Endometrium (tissue), 2 donors: ENCODE results near the gene CFHR1.
"Not testable (repeated sequence)": the region's sequence is repeated elsewhere in the genome, so short reads cannot be mapped to it uniquely, and the experiment has no call there.

Experiments used
- FAIRE-seq: peaks from 2 replicates; lab custom pipeline; 2012; peaks lifted over from hg19 to GRCh38; lab: Jason Lieb, UNC
- donor health status: control.
- donor health status: control.

The CFHR1 gene

GRCh38 chr1:196819531-196819930 is at the start of gene CFHR1:
CFHR1 (plus strand) TSS chr1:196819731; CDS start chr1:196819845, 114 bp downstream.
- not testable (repeated sequence) for FAIRE-seq

- not testable (repeated sequence) for FAIRE-seq
Observed at GRCh38 chr1:196769823-196770222, 49.7 kb upstream of the CFHR1 start.

- FAIRE-seq = no peak
Observed at GRCh38 chr1:196773713-196774112, 45.8 kb upstream of the CFHR1 start.

- no peak for FAIRE-seq
Observed at GRCh38 chr1:196774175-196774574, 45.4 kb upstream of the CFHR1 start.

- FAIRE-seq = no peak
Observed at GRCh38 chr1:196774603-196775002, 44.9 kb upstream of the CFHR1 start, which contains the start of gene CFHR3. CFHR3 (plus strand) TSS chr1:196774840; CDS start chr1:196774887, 47 bp downstream.

GRCh38 chr1:196777603-196778002 is 41.9 kb upstream of the CFHR1 start:
- FAIRE-seq = no peak

GRCh38 chr1:196779093-196779492 is 40.4 kb upstream of the CFHR1 start:
- FAIRE-seq = no peak

- not testable (repeated sequence) for FAIRE-seq
Observed at GRCh38 chr1:196791252-196791651, 28.3 kb upstream of the CFHR1 start.

- FAIRE-seq = not testable (repeated sequence)
Observed at GRCh38 chr1:196794103-196794502, 25.4 kb upstream of the CFHR1 start.

GRCh38 chr1:196797891-196798290 is 21.6 kb upstream of the CFHR1 start:
- no peak for FAIRE-seq

- not testable (repeated sequence) for FAIRE-seq
Observed at GRCh38 chr1:196801920-196802319, 17.6 kb upstream of the CFHR1 start.

- FAIRE-seq = no peak
Observed at GRCh38 chr1:196808529-196809235, 10.8 kb upstream of the CFHR1 start.

GRCh38 chr1:196817442-196817841 is 2.1 kb upstream of the CFHR1 start:
- FAIRE-seq = not testable (repeated sequence)

- peak; percentile 78 for FAIRE-seq
Observed at GRCh38 chr1:196827860-196828259, 8.3 kb downstream of the CFHR1 start.

GRCh38 chr1:196849613-196850492 is 30.3 kb downstream of the CFHR1 start:
- not testable (repeated sequence) for FAIRE-seq

GRCh38 chr1:196856053-196856452 is 36.5 kb downstream of the CFHR1 start:
- FAIRE-seq = no peak

GRCh38 chr1:196857188-196857587 is 37.7 kb downstream of the CFHR1 start:
- FAIRE-seq = no peak

- no peak for FAIRE-seq
Observed at GRCh38 chr1:196858811-196859210, 39.3 kb downstream of the CFHR1 start.

- FAIRE-seq = no peak
Observed at GRCh38 chr1:196860323-196860884, 40.9 kb downstream of the CFHR1 start.

- no peak for FAIRE-seq
Observed at GRCh38 chr1:196861429-196861828, 41.9 kb downstream of the CFHR1 start.

GRCh38 chr1:196866974-196867373 is 47.4 kb downstream of the CFHR1 start:
- FAIRE-seq = no peak

GRCh38 chr1:196873385-196873784 is 53.9 kb downstream of the CFHR1 start:
- no peak for FAIRE-seq

GRCh38 chr1:196875935-196876334 is 56.4 kb downstream of the CFHR1 start:
- no peak for FAIRE-seq
